Measurements from ENCODE around the gene NXNL2.

GRCh38 chr9:88537761-88538091 is 2.7 kb downstream of the NXNL2 start:
- no peak for TF ChIP-seq CTCF (conservative IDR thresholded peaks at IDR 0.05)
- TF ChIP-seq ZFX (IDR thresholded peaks at IDR 0.05): no peak
